GM21576 (cell line): ENCODE data around the gene MNT.

Experiments used
- ATAC-seq: cut with Tn5 transposase; IDR thresholded peaks from one replicate; pipeline ENCODE4 v1.9.1; 2021; ENCODE audit warnings: mild to moderate bottlenecking, moderate library complexity; ENCODE audit not compliant: unreplicated experiment

MNT gene

DNA sequence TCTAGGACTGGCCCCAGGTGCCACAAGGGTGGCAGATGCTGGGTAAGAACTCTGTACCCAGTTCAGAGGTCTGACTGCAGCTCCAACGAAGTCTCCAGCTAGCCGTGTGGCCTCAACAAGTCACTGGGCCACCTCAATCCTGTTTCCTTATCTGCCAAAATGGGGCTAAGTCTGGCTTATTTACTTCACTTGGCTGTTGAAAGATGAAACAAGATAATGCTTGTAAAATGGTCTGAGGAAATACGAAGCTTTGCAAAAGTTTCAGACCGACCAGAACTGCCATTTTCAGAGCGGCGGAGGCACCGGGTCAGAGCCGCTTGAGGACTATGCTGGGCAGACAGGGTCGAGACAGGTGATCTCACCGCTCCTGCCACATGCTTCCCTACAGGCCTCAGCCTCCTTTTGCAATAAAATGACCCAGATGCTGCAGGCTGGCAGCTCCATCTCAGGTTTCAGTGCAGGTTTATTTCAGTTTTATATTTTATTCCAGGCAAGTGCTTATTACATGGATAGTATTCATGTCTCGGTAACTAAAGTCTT, 17.2 kb downstream of the MNT start:
- no peak for ATAC-seq

DNA sequence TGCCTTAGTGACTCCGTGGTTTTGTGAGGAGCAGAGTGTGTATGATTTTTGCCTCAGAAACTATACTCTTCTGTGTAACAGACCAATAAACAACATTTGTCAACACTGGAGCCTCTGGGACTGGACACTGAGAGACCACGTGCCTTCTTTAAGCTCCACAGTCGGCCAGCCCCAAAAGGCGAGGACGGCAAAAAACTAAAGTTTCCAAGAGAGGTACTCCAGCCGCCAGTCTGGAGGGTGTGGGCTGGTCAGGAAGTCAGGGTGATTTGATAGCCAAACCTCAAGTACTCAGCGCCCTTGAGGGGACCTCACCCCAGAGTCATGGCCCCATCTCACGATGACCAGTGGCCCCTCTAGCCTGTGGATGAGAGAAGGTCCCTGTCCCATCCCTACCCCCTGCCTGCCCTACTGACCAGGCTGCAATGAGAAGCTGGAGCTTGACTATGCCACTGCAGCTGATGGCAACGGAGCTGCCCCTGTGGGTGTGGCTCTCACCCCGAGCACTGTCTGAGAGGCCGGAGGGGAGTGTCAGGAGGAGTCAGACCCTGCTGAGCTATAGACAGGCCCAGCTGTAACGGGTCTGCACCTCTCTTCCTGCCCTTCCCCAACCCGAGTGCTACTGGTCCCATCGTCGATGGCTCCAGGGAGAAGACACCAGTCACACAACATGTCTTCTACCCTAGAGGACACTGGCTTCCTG, 19.8 kb downstream of the MNT start:
- no peak for ATAC-seq

DNA sequence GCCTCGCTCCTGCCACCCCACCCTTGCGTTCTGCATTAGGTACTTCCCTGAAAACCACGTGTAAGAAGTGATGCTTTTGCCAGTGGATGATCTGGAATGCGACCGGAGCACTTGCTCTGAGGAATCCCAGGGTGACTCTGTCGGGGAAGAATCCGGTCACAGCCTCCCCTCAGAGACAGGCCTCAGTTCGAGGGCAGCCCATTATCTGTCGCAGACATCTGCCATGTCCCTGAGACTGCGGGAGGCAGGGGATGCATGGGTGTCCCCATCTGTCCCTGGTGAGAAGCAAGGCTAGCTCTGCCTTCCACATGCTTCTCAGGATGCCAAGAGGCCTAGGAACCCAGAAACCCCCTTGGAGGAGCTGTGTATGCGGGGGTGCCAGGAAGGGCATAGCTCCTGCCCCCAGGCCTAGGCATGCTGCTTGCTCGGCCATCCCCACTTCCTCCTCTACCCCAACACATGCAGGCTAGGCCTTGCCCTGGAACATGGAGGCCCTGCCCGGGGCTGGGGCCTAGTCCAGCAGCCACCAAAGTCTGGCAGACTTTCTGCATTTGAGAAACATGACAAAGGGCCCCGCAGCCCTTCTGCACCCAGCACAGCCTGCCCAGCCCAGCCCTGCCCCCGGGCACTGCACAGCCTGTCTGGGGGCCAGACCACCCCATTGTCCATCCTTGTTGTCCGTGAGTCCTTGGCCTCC, 20.5 kb downstream of the MNT start:
- ATAC-seq: no peak

GRCh38 chr17:2379489-2380225, 21.2 kb downstream of the MNT start:
- no peak for ATAC-seq

DNA sequence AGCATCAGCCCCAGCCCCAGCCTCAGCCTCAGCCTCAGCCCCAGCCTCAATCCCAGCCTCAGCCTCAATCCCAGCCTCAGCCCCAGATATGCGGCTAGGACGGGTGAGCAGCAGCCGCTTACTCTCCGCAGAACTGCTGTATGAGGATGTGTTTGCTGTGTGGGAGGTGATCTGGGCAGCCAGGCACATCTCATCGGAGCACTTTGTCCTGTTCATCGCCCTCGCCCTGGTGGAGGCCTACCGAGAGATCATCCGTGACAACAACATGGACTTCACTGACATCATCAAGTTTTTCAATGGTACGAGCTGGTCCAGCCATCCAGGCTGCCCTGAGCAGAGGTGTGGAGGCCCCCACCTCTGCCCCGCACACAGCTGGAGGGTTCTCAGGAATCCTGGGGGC, 22.0 kb downstream of the MNT start:
- ATAC-seq: no peak

DNA sequence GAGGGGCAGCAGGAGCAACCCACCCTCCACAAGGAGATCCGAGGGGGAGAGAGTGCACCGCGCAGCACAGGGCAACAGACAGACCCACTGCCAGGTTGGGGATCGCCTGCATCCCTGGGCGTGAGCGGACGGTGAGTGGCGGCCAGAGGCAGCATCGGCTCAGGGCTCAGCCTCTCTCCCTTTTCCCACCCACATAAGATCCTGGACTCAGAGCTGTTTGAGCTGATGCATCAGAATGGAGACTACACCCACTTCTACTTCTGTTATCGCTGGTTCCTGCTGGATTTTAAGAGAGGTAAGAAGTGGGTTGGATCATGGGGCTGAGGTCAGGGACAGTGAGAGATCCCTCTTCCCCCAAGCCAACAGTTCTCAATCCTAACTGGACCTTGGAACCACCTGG, 23.2 kb downstream of the MNT start:
- ATAC-seq: no peak

DNA sequence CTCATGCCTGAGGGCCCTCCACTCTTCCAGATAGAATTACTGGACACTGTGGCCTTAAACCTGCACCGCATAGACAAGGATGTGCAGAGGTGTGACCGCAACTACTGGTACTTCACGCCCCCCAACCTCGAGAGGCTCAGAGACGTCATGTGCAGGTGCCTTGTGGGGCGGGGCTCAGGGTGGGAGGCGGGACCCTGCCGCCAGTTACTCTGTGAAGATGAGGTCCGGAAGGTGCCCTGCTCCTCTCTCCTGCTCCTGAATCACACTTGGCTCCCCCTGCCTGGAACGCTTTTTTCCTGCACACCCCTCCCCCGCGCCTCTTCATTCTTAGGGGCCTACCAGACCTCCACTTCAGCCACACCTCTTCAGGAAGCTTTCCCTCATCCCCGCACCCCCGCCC, 24.8 kb downstream of the MNT start:
- no peak for ATAC-seq

- no peak for ATAC-seq
Observed at GRCh38 chr17:2375406-2375805, 25.5 kb downstream of the MNT start.

GRCh38 chr17:2374549-2375285, 26.1 kb downstream of the MNT start:
- ATAC-seq: no peak

- no peak for ATAC-seq
Observed at GRCh38 chr17:2373179-2373578, 27.7 kb downstream of the MNT start.

- no peak for ATAC-seq
Observed at GRCh38 chr17:2372681-2373080, 28.2 kb downstream of the MNT start.

DNA sequence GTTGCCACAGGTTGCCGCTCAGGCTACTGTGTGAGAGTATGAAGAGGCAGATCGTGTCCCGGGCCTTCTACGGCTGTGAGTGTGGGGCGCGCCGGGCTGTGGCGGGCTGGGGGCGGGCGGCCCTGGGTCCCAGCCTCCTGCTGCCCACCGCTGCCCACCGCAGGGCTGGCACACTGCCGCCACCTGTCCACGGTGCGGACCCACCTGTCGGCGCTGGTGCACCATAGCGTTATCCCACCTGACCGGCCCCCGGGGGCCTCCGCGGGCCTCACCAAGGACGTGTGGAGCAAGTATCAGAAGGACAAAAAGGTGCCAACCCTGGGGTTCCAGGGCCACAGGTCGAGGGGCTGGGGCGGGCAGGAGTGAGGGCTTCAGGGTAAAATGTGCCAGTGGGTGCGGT, 28.7 kb downstream of the MNT start:
- no peak for ATAC-seq

- ATAC-seq: no peak
Observed at GRCh38 chr17:2371183-2372130, 29.4 kb downstream of the MNT start.

DNA sequence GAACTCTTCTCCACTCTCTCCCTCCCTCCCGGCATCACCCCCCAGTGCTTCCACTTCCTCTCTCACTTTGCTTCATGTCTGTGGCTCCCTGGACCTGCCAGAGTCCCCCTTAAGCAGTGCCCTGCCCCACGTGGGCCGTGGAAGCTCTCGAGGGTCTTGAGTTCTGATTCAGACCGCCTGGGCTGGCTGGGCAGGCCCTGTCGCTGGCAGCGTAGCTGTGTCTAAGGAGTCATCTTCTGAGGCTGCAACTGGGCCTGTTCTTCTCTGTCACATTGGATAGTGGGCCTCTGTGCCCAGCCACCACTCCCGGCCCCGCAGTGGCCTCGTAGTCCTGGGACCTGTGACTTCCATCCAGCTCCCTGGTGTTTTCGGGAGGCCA, 30.7 kb downstream of the MNT start:
- no peak for ATAC-seq

GRCh38 chr17:2369551-2370210, 31.2 kb downstream of the MNT start:
- no peak for ATAC-seq

GRCh38 chr17:2369039-2369438, 31.8 kb downstream of the MNT start:
- no peak for ATAC-seq

GRCh38 chr17:2368359-2368758, 32.5 kb downstream of the MNT start:
- no peak for ATAC-seq

GRCh38 chr17:2366747-2367494, 33.9 kb downstream of the MNT start:
- ATAC-seq: no peak

DNA sequence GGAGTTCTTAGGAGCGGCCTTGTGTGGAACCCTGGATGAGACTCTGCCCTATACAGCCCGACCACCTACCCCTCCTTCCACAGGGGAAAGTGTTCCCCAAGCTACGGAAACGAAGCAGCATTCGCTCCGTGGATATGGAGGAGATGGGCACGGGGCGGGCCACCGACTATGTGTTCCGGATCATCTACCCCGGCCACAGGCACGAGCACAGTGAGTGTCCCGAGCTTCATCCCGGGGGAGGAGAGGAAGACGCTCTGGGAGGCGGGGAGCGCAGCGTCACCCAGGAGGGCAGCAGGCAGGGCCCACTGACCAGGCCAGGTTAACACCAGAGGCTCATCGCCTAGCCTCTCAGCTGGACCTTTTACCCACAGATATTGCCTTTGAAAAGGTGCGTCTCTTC, 35.7 kb downstream of the MNT start:
- ATAC-seq: no peak
